A549 (cell line): ENCODE data around the gene PRDM5. TPM values are rescaled to one million over a fixed set of nuclear protein-coding genes. Genes with fewer than 3 reads are reported as not detected.
A peak's percentile ranks its signal among the peaks of the same experiment; 100 is the strongest.

Experiments
- ATAC-seq, 2 experiments: fragments of 200-7000 bp in 1 of 2; fragments of >200 bp in 1 of 2; cut with Nextera tagmentation in 1 of 2; cut with Tn5 transposase in 1 of 2; 3 replicates each; pipeline versions ENCODE4 v1.8.0 to v1.9.1; 2018 to 2020; ENCODE audit warnings: mild to moderate bottlenecking in 1 of 2, moderate library complexity in 1 of 2
- CTCF ChIA-PET: fragments of 300-600 bp; sonication (Branson Sonifier 250); formaldehyde crosslinking; extraction: SDS; loops from one replicate; lab custom pipeline; 2021; ENCODE audit warnings: antibody characterized with exemption, inconsistent platforms; lab: Yijun Ruan, JAX
- POLR2A ChIA-PET: fragments of 350-600 bp; formaldehyde crosslinking; extraction: SDS; loops from one replicate; lab custom pipeline; 2021; ENCODE audit warnings: antibody characterized with exemption, inconsistent platforms; lab: Yijun Ruan, JAX
- DNase-seq, 2 experiments: peaks; one replicate each; pipeline versions ENCODE4 v3.0.0 to v3.0.0-alpha.2; 2011 to 2016; ENCODE audit warnings: low read depth in 1 of 2, low spot score in 1 of 2
- FAIRE-seq: peaks from 2 replicates; lab custom pipeline; 2011; peaks lifted over from hg19 to GRCh38; lab: Jason Lieb, UNC
- H3K27ac ChIP-seq, 2 experiments: fragments of >200 bp; sonication (Bioruptor Twin); formaldehyde crosslinking; 3 replicates each; pipeline ENCODE4 v1.5.1; 2016 to 2017
- H3K4me1 ChIP-seq: fragments of >200 bp; sonication (Bioruptor Twin); formaldehyde crosslinking; 3 replicates; pipeline ENCODE4 v1.6.1; 2016
- H3K4me2 ChIP-seq: fragments of >200 bp; sonication (Bioruptor Twin); formaldehyde crosslinking; 3 replicates; pipeline ENCODE4 v1.6.1; 2016
- H3K4me3 ChIP-seq: fragments of >200 bp; sonication (Bioruptor Twin); formaldehyde crosslinking; 3 replicates; pipeline ENCODE4 v1.5.1; 2016
- H3K9me3 ChIP-seq: fragments of >200 bp; sonication (Bioruptor Twin); formaldehyde crosslinking; 3 replicates; pipeline ENCODE4 v1.6.1; 2016
- CBX2 ChIP-seq: fragments of 200-600 bp; sonication (generic); IDR thresholded peaks from 2 replicates; pipeline ENCODE4 v1.6.1; 2016; ENCODE audit warnings: low read depth, mild to moderate bottlenecking, borderline replicate concordance
- CBX8 ChIP-seq: fragments of 200-600 bp; sonication (generic); IDR thresholded peaks from 2 replicates; pipeline ENCODE4 v1.6.1; 2016
- CEBPB ChIP-seq, 2 experiments: fragments of >200 bp in 1 of 2; sonication (Bioruptor Twin) in 1 of 2; formaldehyde crosslinking in 1 of 2; IDR thresholded peaks; 2 replicates each; pipeline ENCODE4 v1.6.1; 2012 to 2016
- CHD4 ChIP-seq: fragments of 200-600 bp; sonication (generic); IDR thresholded peaks from 2 replicates; pipeline ENCODE4 v1.6.1; 2016; ENCODE audit warnings: antibody characterized with exemption, mild to moderate bottlenecking, borderline replicate concordance
- CTCF ChIP-seq: fragments of >200 bp; sonication (Bioruptor Twin); formaldehyde crosslinking; IDR thresholded peaks from 3 replicates; pipeline ENCODE4 v1.5.1; 2016
- EHF ChIP-seq: fragments of 250-450 bp; sonication (Bioruptor Pico); IDR thresholded peaks from 2 replicates; pipeline ENCODE4 v1.5.0; 2020; ENCODE audit warnings: mild to moderate bottlenecking
- ESRRA ChIP-seq: fragments of 150-350 bp; IDR thresholded peaks from 2 replicates; pipeline ENCODE4 v1.6.1; 2014; ENCODE audit warnings: mild to moderate bottlenecking, low read length, borderline replicate concordance
- FOSB ChIP-seq: fragments of 250-450 bp; sonication (Bioruptor Pico); IDR thresholded peaks from 2 replicates; pipeline ENCODE4 v1.5.0; 2020; ENCODE audit warnings: mild to moderate bottlenecking, moderate library complexity
- HOXB5 ChIP-seq: fragments of 250-450 bp; sonication (Bioruptor Pico); IDR thresholded peaks from 2 replicates; pipeline ENCODE4 v1.5.0; 2020; ENCODE audit warnings: mild to moderate bottlenecking, moderate library complexity
- JUN ChIP-seq, 2 experiments: fragments of >200 bp; sonication (Bioruptor Twin); formaldehyde crosslinking; IDR thresholded peaks; 2 replicates in 1 of 2; 3 replicates in 1 of 2; pipeline ENCODE4 v1.6.1; 2016 to 2017
- KDM1A ChIP-seq: fragments of 200-600 bp; sonication (generic); IDR thresholded peaks from 2 replicates; pipeline ENCODE4 v1.6.1; 2016; ENCODE audit warnings: low read depth, mild to moderate bottlenecking
- KDM5A ChIP-seq: fragments of 200-600 bp; sonication (generic); IDR thresholded peaks from 2 replicates; pipeline ENCODE4 v1.6.1; 2016; ENCODE audit warnings: antibody characterized with exemption, mild to moderate bottlenecking
- MAFK ChIP-seq: fragments of 450-650 bp; IDR thresholded peaks from 2 replicates; pipeline ENCODE4 v1.6.1; 2014; ENCODE audit not compliant: partially characterized antibody
- MYC ChIP-seq: IDR thresholded peaks from 2 replicates; pipeline ENCODE4 v1.6.1; 2012; ENCODE audit warnings: mild to moderate bottlenecking, inconsistent platforms, low read length, improper control_type of control experiment, borderline replicate concordance
- NFE2L2 ChIP-seq: fragments of 150-350 bp; conservative IDR thresholded peaks from 2 replicates; pipeline ENCODE4 v1.6.1; 2014; ENCODE audit warnings: low read length
- NPAS2 ChIP-seq: fragments of 250-450 bp; sonication (Bioruptor Pico); IDR thresholded peaks from 2 replicates; pipeline ENCODE4 v1.8.0; 2022; ENCODE audit warnings: mild to moderate bottlenecking, moderate library complexity, borderline replicate concordance
- RARB ChIP-seq: fragments of 250-450 bp; sonication (Bioruptor Pico); IDR thresholded peaks from 2 replicates; pipeline ENCODE4 v1.8.0; 2021; ENCODE audit warnings: mild to moderate bottlenecking, moderate library complexity
- RNF2 ChIP-seq: fragments of 200-600 bp; sonication (generic); IDR thresholded peaks from 2 replicates; pipeline ENCODE4 v1.6.1; 2016; ENCODE audit warnings: low read depth, mild to moderate bottlenecking, antibody characterized with exemption, moderate library complexity, borderline replicate concordance
- SMC3 ChIP-seq: fragments of >200 bp; sonication (Bioruptor Twin); formaldehyde crosslinking; IDR thresholded peaks from 3 replicates; pipeline ENCODE4 v1.6.1; 2018; ENCODE audit warnings: inconsistent platforms
- SREBF2 ChIP-seq: fragments of 450-650 bp; IDR thresholded peaks from 2 replicates; pipeline ENCODE4 v1.6.1; 2014; ENCODE audit warnings: mild to moderate bottlenecking, moderate library complexity
- TFCP2L1 ChIP-seq: fragments of 250-450 bp; sonication (Bioruptor Pico); IDR thresholded peaks from 2 replicates; pipeline ENCODE4 v1.5.0; 2021; ENCODE audit warnings: mild to moderate bottlenecking
- TP53 ChIP-seq: fragments of 250-450 bp; sonication (Bioruptor Pico); IDR thresholded peaks from 2 replicates; pipeline ENCODE4 v1.5.0; 2021; ENCODE audit warnings: mild to moderate bottlenecking, moderate library complexity
- USF2 ChIP-seq: fragments of 450-650 bp; IDR thresholded peaks from 2 replicates; pipeline ENCODE4 v1.6.1; 2014; ENCODE audit warnings: antibody characterized with exemption
- ZC3H11A ChIP-seq: fragments of 450-650 bp; IDR thresholded peaks from 2 replicates; pipeline ENCODE4 v1.6.1; 2014; ENCODE audit warnings: antibody characterized with exemption, mild to moderate bottlenecking
- ZSCAN20 ChIP-seq: fragments of 250-450 bp; sonication (Bioruptor Pico); IDR thresholded peaks from 2 replicates; pipeline ENCODE4 v1.8.0; 2022; ENCODE audit warnings: mild to moderate bottlenecking, moderate library complexity
- WGBS: methylation state at CpG from one replicate; pipeline ENCODE4 v1.1.6; 2017; ENCODE audit errors: missing lambda C conversion rate; 5-methylcytosine and 5-hydroxymethylcytosine counted together
- polyA plus RNA-seq, 4 experiments: library from polyadenylated mRNA; depleted of rRNA in 3 of 4; stranded (reverse); fragments of >200 nt; fragmentation: RNase III in 1 of 4; extraction: RNeasy Plus Mini Kit Qiagen cat#74134 plus additional on column Dnase treatment in 1 of 4; gene quantifications; 2 replicates in 3 of 4; 3 replicates in 1 of 4; pipeline ENCODE4 v1.2.3, GENCODE V29; 2011 to 2017
- TF ChIP-seq, protein P1 (sequence below): IDR thresholded peaks from 2 replicates; pipeline ENCODE4 v1.6.1; 2012; ENCODE audit warnings: low read depth, borderline replicate concordance
- TF ChIP-seq, protein P2 (sequence below): fragments of 250-450 bp; sonication (Bioruptor Pico); IDR thresholded peaks from 2 replicates; pipeline ENCODE4 v1.5.0; 2020; ENCODE audit warnings: low read depth, mild to moderate bottlenecking, moderate library complexity

Gene PRDM5
- polyA plus RNA-seq, 2 of the 4 experiments (the other 2 are of a cell fraction), result 6.5 to 12.9 TPM

- no peak overlapping the region for H3K27ac ChIP-seq
- H3K4me2 ChIP-seq, result no peak overlapping the region
- ATAC-seq, result no peak
- no peak overlapping the region for H3K4me3 ChIP-seq
- DNase-seq, result no peak
- CTCF ChIA-PET, result no interaction called here
- H3K4me1 ChIP-seq, result no peaks in the 10 kb centered on the region; the same call in 2 of the 3 replicates
- FAIRE-seq, result no peak
- no peaks in the 10 kb centered on the region for H3K9me3 ChIP-seq
- 91% methylated on average over 4 of the region's 4 CpGs for WGBS
- POLR2A ChIA-PET, result no interaction called here
- TF ChIP-seq ZC3H11A, result no peak
- TF ChIP-seq, protein P1, sequence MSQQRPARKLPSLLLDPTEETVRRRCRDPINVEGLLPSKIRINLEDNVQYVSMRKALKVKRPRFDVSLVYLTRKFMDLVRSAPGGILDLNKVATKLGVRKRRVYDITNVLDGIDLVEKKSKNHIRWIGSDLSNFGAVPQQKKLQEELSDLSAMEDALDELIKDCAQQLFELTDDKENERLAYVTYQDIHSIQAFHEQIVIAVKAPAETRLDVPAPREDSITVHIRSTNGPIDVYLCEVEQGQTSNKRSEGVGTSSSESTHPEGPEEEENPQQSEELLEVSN, result no peak
- TF ChIP-seq MYC, result no peak
- TF ChIP-seq CHD4, result no peak
- no peak for TF ChIP-seq SREBF2
- TF ChIP-seq, protein P2, sequence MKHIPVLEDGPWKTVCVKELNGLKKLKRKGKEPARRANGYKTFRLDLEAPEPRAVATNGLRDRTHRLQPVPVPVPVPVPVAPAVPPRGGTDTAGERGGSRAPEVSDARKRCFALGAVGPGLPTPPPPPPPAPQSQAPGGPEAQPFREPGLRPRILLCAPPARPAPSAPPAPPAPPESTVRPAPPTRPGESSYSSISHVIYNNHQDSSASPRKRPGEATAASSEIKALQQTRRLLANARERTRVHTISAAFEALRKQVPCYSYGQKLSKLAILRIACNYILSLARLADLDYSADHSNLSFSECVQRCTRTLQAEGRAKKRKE (CRISPR knock-in tag), result no peak
- no peak for TF ChIP-seq RARB (CRISPR knock-in tag)
- TF ChIP-seq ESRRA, result no peak
- TF ChIP-seq CBX2, result no peak
- no peak for TF ChIP-seq NPAS2
- no peak for TF ChIP-seq KDM5A
- no peak for TF ChIP-seq TP53 (CRISPR knock-in tag)
- no peak for TF ChIP-seq SMC3
- no peak for TF ChIP-seq TFCP2L1 (CRISPR knock-in tag)
- no peak for TF ChIP-seq JUN (IDR thresholded peaks at IDR 0.05)
- TF ChIP-seq CEBPB (IDR thresholded peaks at IDR 0.05), result no peak
- TF ChIP-seq USF2, result no peak
- TF ChIP-seq ZSCAN20 (CRISPR knock-in tag), result no peak
Measured at GRCh38 chr4:120871173-120871572, 51.4 kb downstream of the PRDM5 start.

GRCh38 chr4:120870279-120870673 is 52.2 kb downstream of the PRDM5 start:
- Histone ChIP-seq H3K4me1 (no peaks in the 10 kb centered on the region; the same call in 2 of the 3 replicates), H3K4me2 (no peak overlapping the region), H3K9me3 (no peaks in the 10 kb centered on the region), H3K4me3 (no peak overlapping the region), H3K27ac (no peak overlapping the region)
- 66% methylated on average over 3 of the region's 3 CpGs for WGBS
- ATAC-seq (peak in 1 of 2 experiments; percentile 52; a peak in 1 of 6 replicates), FAIRE-seq (no peak), DNase-seq (no peak)
- ChIA-PET POLR2A (no interaction called here), CTCF (no interaction called here)
- TF ChIP-seq NFE2L2 (no peak), CTCF (no peak), RARB (CRISPR knock-in tag) (no peak), MAFK (no peak), RNF2 (no peak), TP53 (CRISPR knock-in tag) (no peak), HOXB5 (CRISPR knock-in tag) (no peak), FOSB (no peak), KDM1A (no peak), ZSCAN20 (CRISPR knock-in tag) (no peak), CBX8 (no peak), EHF (no peak), TFCP2L1 (CRISPR knock-in tag) (no peak)
- TF ChIP-seq, protein P1, result no peak
